GM12872 (cell line): Measurements from ENCODE around the gene ADAMTS12.

Experiments
- CTCF ChIP-seq: IDR thresholded peaks from 3 replicates; pipeline ENCODE4 v1.5.1; 2011; ENCODE audit warnings: low read depth, mild to moderate bottlenecking, low read length, moderate library complexity; ENCODE audit not compliant: insufficient read depth

The ADAMTS12 gene

GRCh38 chr5:33937017-33937706 lies 45.4 kb upstream of the ADAMTS12 start:
- no peak for TF ChIP-seq CTCF

- TF ChIP-seq CTCF = no peak
Measured at GRCh38 chr5:33936381-33937016, 44.7 kb upstream of the ADAMTS12 start, which contains the start of gene RXFP3. TSS of gene RXFP3 (plus strand) at chr5:33936386. CDS start at chr5:33936741, 355 bp downstream.

- TF ChIP-seq CTCF = peak; percentile 20; the same call in 1 of the 3 replicates
Measured at GRCh38 chr5:33936004-33936380, 44.2 kb upstream of the ADAMTS12 start.

GRCh38 chr5:33934176-33934575 lies 42.4 kb upstream of the ADAMTS12 start:
- TF ChIP-seq CTCF = no peak

- no peak for TF ChIP-seq CTCF
Measured at GRCh38 chr5:33933723-33934169, 42.0 kb upstream of the ADAMTS12 start.

GRCh38 chr5:33931136-33931535 lies 39.3 kb upstream of the ADAMTS12 start:
- no peak for TF ChIP-seq CTCF

- no peak for TF ChIP-seq CTCF
Measured at GRCh38 chr5:33929925-33930690, 38.3 kb upstream of the ADAMTS12 start.
